Smooth muscle cell (in vitro differentiated cells): ENCODE data around the gene CLEC18B. TPM values are rescaled to one million over a fixed set of nuclear protein-coding genes. Genes with fewer than 3 reads are reported as not detected.
A peak's percentile ranks its signal among the peaks of the same experiment; 100 is the strongest.
"Not testable (repeated sequence)": the region's sequence is repeated elsewhere in the genome, so short reads cannot be mapped to it uniquely, and the experiment has no call there.

Source experiments
- DNase-seq: peaks from one replicate; lab custom pipeline; 2025; ENCODE audit not compliant: unreplicated experiment; lab: John Stamatoyannopoulos, UW
- H2AFZ ChIP-seq: fragments of 200-600 bp; sonication (generic); 2 replicates; pipeline ENCODE4 v1.6.0; 2016; ENCODE audit warnings: antibody characterized with exemption, low read depth, mild to moderate bottlenecking
- H3F3A ChIP-seq: fragments of 200-600 bp; sonication (generic); 2 replicates; pipeline ENCODE4 v1.6.0; 2017; ENCODE audit warnings: antibody characterized with exemption, low read depth
- H3K27ac ChIP-seq: fragments of 200-600 bp; sonication (generic); 2 replicates; pipeline ENCODE4 v1.5.1; 2016; ENCODE audit warnings: low read depth, mild to moderate bottlenecking
- H3K27me3 ChIP-seq: fragments of 200-600 bp; sonication (generic); 2 replicates; pipeline ENCODE4 v1.6.1; 2016; ENCODE audit warnings: low read depth, mild to moderate bottlenecking
- H3K36me3 ChIP-seq: fragments of 200-600 bp; sonication (generic); 2 replicates; pipeline ENCODE4 v1.5.1; 2016; ENCODE audit warnings: low read depth
- H3K4me1 ChIP-seq: fragments of 200-600 bp; sonication (generic); 2 replicates; pipeline ENCODE4 v1.5.1; 2016; ENCODE audit warnings: low read depth
- H3K4me2 ChIP-seq: fragments of 200-600 bp; sonication (generic); 2 replicates; pipeline ENCODE4 v1.6.0; 2016; ENCODE audit warnings: mild to moderate bottlenecking
- H3K4me3 ChIP-seq: fragments of 200-600 bp; sonication (generic); 2 replicates; pipeline ENCODE4 v1.5.1; 2016; ENCODE audit warnings: mild to moderate bottlenecking
- H3K79me2 ChIP-seq: fragments of 200-600 bp; sonication (generic); 2 replicates; pipeline ENCODE4 v1.6.0; 2016; ENCODE audit warnings: low read depth, mild to moderate bottlenecking
- H3K9ac ChIP-seq: fragments of 200-600 bp; sonication (generic); 2 replicates; pipeline ENCODE4 v1.6.0; 2016; ENCODE audit warnings: low read depth
- H3K9me3 ChIP-seq: fragments of 200-600 bp; sonication (generic); replicated peaks from 2 replicates; pipeline ENCODE4 v1.5.1; 2016; ENCODE audit warnings: low read depth
- H4K20me1 ChIP-seq: fragments of 200-600 bp; sonication (generic); 2 replicates; pipeline ENCODE4 v1.6.0; 2016; ENCODE audit warnings: low read depth
- CTCF ChIP-seq: fragments of 200-600 bp; sonication (generic); IDR thresholded peaks from 2 replicates; pipeline ENCODE4 v1.5.1; 2017; ENCODE audit warnings: borderline replicate concordance, mild to moderate bottlenecking, antibody characterized with exemption; ENCODE audit not compliant: insufficient read depth, poor library complexity, severe bottlenecking
- WGBS: methylation state at CpG from one replicate; pipeline ENCODE4 v1.1.7; 2016; ENCODE audit warnings: low lambda C conversion rate; 5-methylcytosine and 5-hydroxymethylcytosine counted together
- polyA plus RNA-seq: library from polyadenylated mRNA; unstranded; fragments of >200 nt; fragmentation: Nextera tagmentation; extraction: Ambion mirVana; gene quantifications from 2 replicates; pipeline ENCODE4 v1.2.1, GENCODE V29; 2016
- total RNA-seq: library from RNA; depleted of rRNA; stranded (reverse); fragments of >200 nt; gene quantifications from 2 replicates; pipeline ENCODE4 v1.2.3, GENCODE V29; 2014

CLEC18B gene
- total and polyA plus RNA-seq, 2 experiments from 2014 or later = 0.87 to 1.4 TPM

- H2AFZ ChIP-seq = no peak overlapping the region
- WGBS = 76% methylated on average over 8 of the region's 8 CpGs
- H3K4me1 ChIP-seq = no peaks in the 10 kb centered on the region
- no peak for DNase-seq
- no peak overlapping the region for H3K4me2 ChIP-seq
- no peaks in the 10 kb centered on the region for H3K9me3 ChIP-seq
- H3K27ac ChIP-seq = peak overlapping the region; percentile 70
- H3K79me2 ChIP-seq = no peaks in the 10 kb centered on the region
- H3F3A ChIP-seq = peaks cover 14% of the 10 kb centered on the region
- no peaks in the 10 kb centered on the region for H3K36me3 ChIP-seq
- H3K4me3 ChIP-seq = no peak overlapping the region
- no peak for TF ChIP-seq CTCF
- H4K20me1 ChIP-seq = no peaks in the 10 kb centered on the region
- peak overlapping the region; percentile 2 for H3K9ac ChIP-seq
- no peaks in the 10 kb centered on the region for H3K27me3 ChIP-seq
These were observed 25.6 kb upstream of the CLEC18B start for GRCh38 chr16:74446866-74447265.

GRCh38 chr16:74443624-74444346 lies 22.5 kb upstream of the CLEC18B start:
- H3K9ac ChIP-seq, H3K4me1 ChIP-seq, H3K4me3 ChIP-seq, DNase-seq, H4K20me1 ChIP-seq, H3F3A ChIP-seq, H3K27ac ChIP-seq, H2AFZ ChIP-seq, H3K36me3 ChIP-seq, H3K9me3 ChIP-seq, H3K27me3 ChIP-seq, H3K79me2 ChIP-seq, H3K4me2 ChIP-seq: not testable (repeated sequence)
- WGBS = 90% methylated on average over 13 of the region's 13 CpGs

GRCh38 chr16:74439685-74440084 lies 18.4 kb upstream of the CLEC18B start:
- Histone ChIP-seq H3F3A (no peaks in the 10 kb centered on the region), H3K4me3 (no peak overlapping the region), H3K36me3 (no peaks in the 10 kb centered on the region), H3K4me2 (no peak overlapping the region), H3K27ac (no peak overlapping the region), H3K4me1 (no peaks in the 10 kb centered on the region), H3K9me3 (no peaks in the 10 kb centered on the region), H3K79me2 (no peaks in the 10 kb centered on the region), H3K9ac (no peak overlapping the region), H2AFZ (no peak overlapping the region), H4K20me1 (no peaks in the 10 kb centered on the region), H3K27me3 (no peaks in the 10 kb centered on the region)
- 83% methylated on average over 7 of the region's 7 CpGs for WGBS
- no peak for DNase-seq
- TF ChIP-seq CTCF = no peak

- Histone ChIP-seq H3K4me1 (no peaks in the 10 kb centered on the region), H3K27me3 (no peaks in the 10 kb centered on the region), H4K20me1 (no peaks in the 10 kb centered on the region), H3K27ac (no peak overlapping the region), H3K9me3 (no peaks in the 10 kb centered on the region), H3K4me2 (no peak overlapping the region), H3K79me2 (no peaks in the 10 kb centered on the region), H2AFZ (no peak overlapping the region), H3K4me3 (no peak overlapping the region), H3K36me3 (no peaks in the 10 kb centered on the region), H3F3A (no peaks in the 10 kb centered on the region), H3K9ac (no peak overlapping the region)
- DNase-seq = no peak
- no peak for TF ChIP-seq CTCF
- 85% methylated on average over 7 of the region's 7 CpGs for WGBS
These were observed 17.3 kb upstream of the CLEC18B start for GRCh38 chr16:74438492-74438979.
